IPS-20b (cell line): Measurements from ENCODE around the gene FBXL17.
"Not testable (repeated sequence)": the region's sequence is repeated elsewhere in the genome, so short reads cannot be mapped to it uniquely, and the experiment has no call there.

Experiments used
- H3K27ac ChIP-seq: one replicate; pipeline ENCODE4 v1.5.1; 2013; ENCODE audit warnings: low read length
- H3K27me3 ChIP-seq: 2 replicates; pipeline ENCODE4 v1.6.1; 2013; ENCODE audit warnings: mild to moderate bottlenecking, low read length, inconsistent platforms; ENCODE audit not compliant: insufficient read depth
- H3K36me3 ChIP-seq: 2 replicates; pipeline ENCODE4 v1.6.1; 2013; ENCODE audit warnings: low read depth, mild to moderate bottlenecking, inconsistent platforms, low read length, moderate library complexity; ENCODE audit not compliant: insufficient read depth
- H3K4me1 ChIP-seq: 2 replicates; pipeline ENCODE4 v1.6.1; 2013; ENCODE audit warnings: mild to moderate bottlenecking, control low read depth, inconsistent platforms, low read length, moderate library complexity; ENCODE audit not compliant: insufficient read depth
- H3K4me3 ChIP-seq: 2 replicates; pipeline ENCODE4 v1.5.1; 2013; ENCODE audit warnings: mild to moderate bottlenecking, low read length, inconsistent platforms
- H3K9ac ChIP-seq: 2 replicates; pipeline ENCODE4 v1.6.1; 2013; ENCODE audit warnings: low read depth, mild to moderate bottlenecking, inconsistent platforms, low read length, moderate library complexity
- H3K9me3 ChIP-seq: 2 replicates; pipeline ENCODE4 v1.6.1; 2013; ENCODE audit warnings: mild to moderate bottlenecking, low read depth, low read length, inconsistent platforms; ENCODE audit not compliant: insufficient read depth

FBXL17 gene

DNA sequence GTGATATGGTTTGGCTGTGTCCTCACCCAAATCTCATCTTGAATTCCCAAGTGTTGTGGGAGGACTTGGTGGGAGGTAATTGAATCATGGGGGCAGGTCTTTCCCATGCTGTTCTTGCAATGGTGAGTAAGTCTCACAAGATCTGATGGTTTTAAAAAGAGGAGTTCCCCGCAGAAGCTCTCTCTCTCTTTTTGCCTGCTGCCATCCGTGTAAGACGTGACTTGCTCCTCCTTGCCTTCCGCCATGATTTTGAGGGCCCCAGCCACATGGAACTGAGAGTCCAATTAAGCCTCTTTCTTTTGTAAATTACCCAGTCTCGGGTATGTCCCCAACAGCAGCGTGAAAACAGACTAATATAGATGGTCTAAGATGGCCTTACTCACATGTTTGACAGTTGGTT is 210.1 kb downstream of the FBXL17 start:
- H3K9me3 ChIP-seq: no peaks in the 10 kb centered on the region
- H3K4me3 ChIP-seq: no peak overlapping the region
- no peak overlapping the region for H3K27ac ChIP-seq
- no peaks in the 10 kb centered on the region for H3K4me1 ChIP-seq
- no peaks in the 10 kb centered on the region for H3K27me3 ChIP-seq
- no peak overlapping the region for H3K9ac ChIP-seq
- no peaks in the 10 kb centered on the region for H3K36me3 ChIP-seq

DNA sequence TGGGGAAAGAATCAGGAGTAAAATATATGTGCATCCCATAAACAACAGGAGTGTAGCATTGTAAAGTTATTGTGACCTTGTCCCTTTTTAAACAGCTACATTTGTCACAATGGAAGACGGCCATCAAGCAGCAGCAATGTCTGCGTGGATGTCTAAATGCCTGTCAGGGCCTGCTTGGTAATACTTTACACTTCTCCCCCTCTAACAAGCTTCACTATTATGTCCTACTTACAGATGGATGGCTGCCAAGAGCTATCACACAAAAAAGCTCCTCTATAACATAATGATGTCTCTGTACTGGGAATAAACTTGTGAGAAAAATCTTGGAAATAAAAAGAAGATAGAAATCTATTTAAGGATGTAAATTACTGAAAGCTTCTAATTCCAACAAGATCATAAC is 213.0 kb downstream of the FBXL17 start:
- no peak overlapping the region for H3K27ac ChIP-seq
- no peaks in the 10 kb centered on the region for H3K9me3 ChIP-seq
- no peaks in the 10 kb centered on the region for H3K4me1 ChIP-seq
- no peak overlapping the region for H3K9ac ChIP-seq
- no peak overlapping the region for H3K4me3 ChIP-seq
- H3K27me3 ChIP-seq: no peaks in the 10 kb centered on the region
- H3K36me3 ChIP-seq: no peaks in the 10 kb centered on the region

DNA sequence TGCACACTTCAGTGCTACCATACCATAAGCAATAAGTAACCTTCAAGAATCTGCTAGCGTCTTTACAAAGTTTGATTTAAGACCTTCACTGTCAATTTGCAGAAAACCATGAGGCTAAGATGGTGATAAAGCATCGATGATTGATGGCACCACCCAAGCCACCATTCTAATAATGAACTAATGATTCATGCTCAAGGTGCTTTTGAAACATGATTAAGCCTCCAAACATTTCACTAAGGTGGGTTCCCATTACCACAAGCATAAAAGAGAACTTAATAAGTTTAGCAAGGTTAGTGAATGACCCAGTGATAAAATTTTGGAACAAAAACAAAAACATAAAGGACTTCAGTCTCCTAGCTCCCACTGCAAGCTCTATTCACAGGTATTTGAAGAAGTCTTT is 214.7 kb downstream of the FBXL17 start:
- no peak overlapping the region for H3K4me3 ChIP-seq
- H3K9ac ChIP-seq: no peak overlapping the region
- no peaks in the 10 kb centered on the region for H3K4me1 ChIP-seq
- H3K27me3 ChIP-seq: no peaks in the 10 kb centered on the region
- no peak overlapping the region for H3K27ac ChIP-seq
- H3K36me3 ChIP-seq: no peaks in the 10 kb centered on the region
- H3K9me3 ChIP-seq: no peaks in the 10 kb centered on the region

DNA sequence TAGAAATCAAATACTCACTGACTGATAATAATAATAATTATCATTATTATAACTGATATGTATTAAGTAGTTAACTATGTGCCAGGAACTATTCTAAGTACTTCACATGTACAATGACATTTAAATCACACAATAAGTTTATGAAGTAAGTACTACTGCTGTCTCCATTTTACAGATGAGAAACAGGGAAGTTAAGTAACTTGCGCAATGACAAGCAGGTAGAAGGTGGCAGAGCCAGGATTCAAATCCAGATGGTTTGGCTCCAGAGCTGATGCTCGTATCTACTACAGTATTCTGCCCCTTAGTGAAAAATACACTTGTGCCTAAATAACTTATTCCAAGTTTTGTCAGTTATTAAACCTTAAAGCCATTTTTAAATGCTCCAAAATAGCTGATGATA is 217.3 kb downstream of the FBXL17 start:
- H3K4me1 ChIP-seq: no peaks in the 10 kb centered on the region
- no peak overlapping the region for H3K27ac ChIP-seq
- H3K9me3 ChIP-seq: no peaks in the 10 kb centered on the region
- no peaks in the 10 kb centered on the region for H3K36me3 ChIP-seq
- no peaks in the 10 kb centered on the region for H3K27me3 ChIP-seq
- no peak overlapping the region for H3K9ac ChIP-seq
- H3K4me3 ChIP-seq: no peak overlapping the region

DNA sequence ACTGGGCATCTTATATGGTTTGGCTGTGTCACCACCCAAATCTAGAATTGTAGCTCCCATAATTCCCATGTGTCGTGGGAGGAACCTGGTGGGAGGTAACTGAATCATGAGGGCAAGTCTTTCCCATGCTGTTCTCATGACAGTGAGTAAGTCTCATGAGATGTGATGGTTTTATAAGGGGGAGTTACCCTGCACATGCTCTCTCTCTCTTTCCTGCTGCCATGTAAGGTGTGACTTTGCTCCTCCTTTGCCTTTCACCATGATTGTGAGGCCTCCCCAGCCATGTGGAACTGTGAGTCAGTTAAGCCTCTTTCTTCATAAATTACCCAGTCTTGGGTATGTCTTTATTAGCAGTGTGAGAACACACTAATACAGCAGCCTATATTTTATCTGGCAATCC is 229.0 kb downstream of the FBXL17 start:
- H3K4me3 ChIP-seq, H3K27me3 ChIP-seq, H3K27ac ChIP-seq, H3K9me3 ChIP-seq, H3K9ac ChIP-seq, H3K4me1 ChIP-seq, H3K36me3 ChIP-seq: not testable (repeated sequence)

DNA sequence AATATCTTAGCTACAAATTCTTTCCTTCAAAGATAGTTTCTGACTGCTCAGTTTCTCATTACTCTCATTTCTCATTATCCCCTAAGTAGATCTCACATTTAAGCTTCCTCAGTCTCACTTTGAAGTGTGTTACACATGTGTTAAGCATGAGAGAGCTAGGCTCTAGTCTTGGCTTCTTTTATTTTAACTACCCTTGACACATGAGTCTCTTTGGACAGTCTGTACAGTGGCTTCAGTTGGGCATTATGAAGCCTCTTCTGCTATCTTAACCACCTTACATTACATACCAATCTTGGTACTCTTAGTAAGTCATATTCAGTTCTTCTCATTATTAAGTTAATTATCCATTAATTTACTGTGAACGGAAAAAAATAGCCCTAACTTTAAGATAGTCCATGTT is 232.5 kb downstream of the FBXL17 start:
- H3K9me3 ChIP-seq: no peaks in the 10 kb centered on the region
- no peaks in the 10 kb centered on the region for H3K36me3 ChIP-seq
- no peak overlapping the region for H3K4me3 ChIP-seq
- no peaks in the 10 kb centered on the region for H3K4me1 ChIP-seq
- H3K27me3 ChIP-seq: no peaks in the 10 kb centered on the region
- H3K27ac ChIP-seq: no peak overlapping the region
- no peak overlapping the region for H3K9ac ChIP-seq

DNA sequence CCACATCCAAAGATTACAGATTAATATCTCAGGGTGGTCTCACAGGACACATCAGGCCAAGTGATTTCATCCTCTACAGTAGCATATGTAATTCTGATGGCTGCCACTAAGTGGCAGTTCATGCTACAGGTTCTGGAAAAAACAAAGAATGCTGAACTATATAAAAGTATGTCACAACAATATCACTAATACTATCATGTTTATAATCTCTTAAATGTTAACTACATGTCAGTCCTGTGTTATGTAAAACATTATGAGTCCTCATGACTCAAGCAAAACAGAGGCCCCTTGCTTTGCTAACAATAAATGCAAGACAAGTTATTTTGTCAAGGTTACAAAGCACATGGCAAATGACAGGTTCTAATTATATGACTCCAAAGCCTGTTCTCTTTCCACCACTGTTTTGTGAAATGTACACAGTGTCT is 233.2 kb downstream of the FBXL17 start:
- H3K36me3 ChIP-seq: no peaks in the 10 kb centered on the region
- no peaks in the 10 kb centered on the region for H3K27me3 ChIP-seq
- no peaks in the 10 kb centered on the region for H3K4me1 ChIP-seq
- H3K9me3 ChIP-seq: no peaks in the 10 kb centered on the region
- no peak overlapping the region for H3K27ac ChIP-seq
- no peak overlapping the region for H3K4me3 ChIP-seq
- no peak overlapping the region for H3K9ac ChIP-seq

DNA sequence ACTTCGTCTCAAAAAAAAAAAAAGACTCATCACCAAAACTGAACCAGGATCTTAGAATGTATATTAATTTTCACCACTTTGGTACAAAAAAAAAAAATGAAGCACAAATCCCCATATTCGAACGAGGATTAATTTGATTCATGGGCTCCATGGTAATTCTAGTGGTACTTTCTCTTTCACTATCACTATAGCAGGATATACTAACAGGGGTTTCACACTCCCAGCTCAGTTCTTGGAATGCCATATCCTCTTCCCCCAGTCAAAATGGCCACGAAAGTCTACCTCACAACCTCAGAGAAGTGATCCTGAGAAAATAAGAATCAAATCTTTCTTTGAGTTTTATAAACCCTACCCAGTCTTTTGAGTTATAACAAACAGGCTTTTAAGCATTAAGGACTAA is 235.7 kb downstream of the FBXL17 start:
- H3K27ac ChIP-seq: no peak overlapping the region
- H3K36me3 ChIP-seq: no peaks in the 10 kb centered on the region

DNA sequence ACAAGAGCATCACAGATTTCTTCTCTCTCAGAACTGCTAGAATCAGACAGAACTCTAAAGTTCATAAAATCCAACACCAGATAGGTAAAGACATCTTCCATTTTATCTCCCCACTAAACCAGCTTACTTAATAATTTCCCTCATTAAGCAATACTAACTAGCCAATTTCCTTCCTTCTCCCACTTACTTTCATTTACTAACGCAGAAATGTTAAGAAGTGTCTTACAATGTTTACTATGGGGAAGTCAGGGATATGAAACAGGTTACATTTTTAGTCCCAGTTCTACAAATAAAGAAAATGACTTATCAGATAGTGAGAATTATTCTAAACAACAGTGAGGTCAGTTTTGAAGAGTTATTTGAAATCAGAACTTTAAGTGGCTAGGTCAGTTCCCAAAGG is 236.5 kb downstream of the FBXL17 start:
- Histone ChIP-seq H3K36me3 (no peaks in the 10 kb centered on the region), H3K27me3 (no peaks in the 10 kb centered on the region), H3K27ac (no peak overlapping the region), H3K4me3 (no peak overlapping the region), H3K4me1 (no peaks in the 10 kb centered on the region), H3K9me3 (no peaks in the 10 kb centered on the region), H3K9ac (no peak overlapping the region)

More for the DNA sequence above, 235.7 kb downstream of the FBXL17 start:
- Histone ChIP-seq H3K9me3 (no peaks in the 10 kb centered on the region), H3K4me1 (no peaks in the 10 kb centered on the region), H3K9ac (no peak overlapping the region), H3K4me3 (no peak overlapping the region), H3K27me3 (no peaks in the 10 kb centered on the region)

DNA sequence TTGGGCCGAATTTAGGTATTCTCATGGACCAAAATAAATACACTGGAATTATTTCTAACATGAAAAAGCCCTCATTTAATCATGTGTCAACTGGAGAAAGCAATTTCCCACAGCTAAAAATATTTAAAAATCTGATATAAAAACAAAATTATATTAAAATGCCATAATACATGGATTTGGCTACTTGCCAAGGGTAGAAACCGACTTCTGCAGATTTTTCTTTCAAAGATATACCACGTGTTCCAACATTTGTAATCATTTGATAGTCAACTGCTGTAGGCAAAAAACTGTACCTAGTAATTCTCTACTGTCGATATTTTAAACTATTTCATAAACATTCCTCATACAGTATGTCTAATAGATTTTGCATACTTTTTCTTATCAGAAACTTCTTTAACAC is 237.6 kb downstream of the FBXL17 start:
- H3K27ac ChIP-seq: no peak overlapping the region
- H3K4me3 ChIP-seq: no peak overlapping the region
- no peaks in the 10 kb centered on the region for H3K9me3 ChIP-seq
- H3K36me3 ChIP-seq: no peaks in the 10 kb centered on the region
- H3K4me1 ChIP-seq: no peaks in the 10 kb centered on the region
- no peak overlapping the region for H3K9ac ChIP-seq
- H3K27me3 ChIP-seq: no peaks in the 10 kb centered on the region

DNA sequence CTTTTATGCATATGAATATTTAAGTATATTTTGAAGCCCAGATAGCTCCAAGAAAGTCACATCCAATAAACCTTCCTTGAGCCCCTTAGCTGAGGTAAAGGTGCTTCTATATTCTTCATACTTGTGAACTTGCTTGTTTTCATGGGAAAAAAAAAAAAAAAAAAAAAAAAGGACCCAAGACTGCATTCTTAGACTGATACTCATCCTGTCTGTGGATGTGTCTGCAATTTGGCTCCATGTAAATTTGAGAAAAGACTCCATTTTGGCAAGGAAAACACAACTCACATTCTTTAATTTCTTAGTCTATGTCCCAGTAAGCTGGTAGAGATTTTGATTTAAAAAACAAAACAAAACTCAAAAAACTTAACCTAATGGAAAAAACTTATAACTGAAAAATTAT is 238.3 kb downstream of the FBXL17 start:
- Histone ChIP-seq H3K27ac (no peak overlapping the region), H3K27me3 (no peaks in the 10 kb centered on the region), H3K4me1 (no peaks in the 10 kb centered on the region), H3K4me3 (no peak overlapping the region), H3K9me3 (no peaks in the 10 kb centered on the region), H3K9ac (no peak overlapping the region), H3K36me3 (no peaks in the 10 kb centered on the region)

DNA sequence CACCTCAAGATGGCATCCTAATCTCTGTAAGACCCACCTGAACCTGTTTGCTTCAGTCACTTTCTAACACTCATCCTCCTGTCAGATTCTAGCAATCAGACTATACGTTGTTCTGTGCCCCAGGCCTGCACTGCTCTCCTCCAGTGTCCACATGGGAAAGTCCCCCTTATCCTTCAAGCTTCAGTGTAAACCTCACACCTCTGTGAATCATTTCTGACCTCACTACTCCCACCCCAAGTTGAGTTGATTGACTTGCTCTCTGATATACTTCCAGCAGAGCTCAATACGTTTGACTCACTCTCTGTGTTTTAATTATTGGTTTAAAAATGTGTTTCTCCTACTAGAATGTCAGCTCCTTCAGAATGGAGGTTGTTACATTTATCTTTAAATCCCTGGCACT is 240.2 kb downstream of the FBXL17 start:
- no peaks in the 10 kb centered on the region for H3K27me3 ChIP-seq
- H3K9me3 ChIP-seq: no peaks in the 10 kb centered on the region
- no peak overlapping the region for H3K27ac ChIP-seq
- no peaks in the 10 kb centered on the region for H3K36me3 ChIP-seq
- H3K9ac ChIP-seq: no peak overlapping the region
- H3K4me3 ChIP-seq: no peak overlapping the region
- no peaks in the 10 kb centered on the region for H3K4me1 ChIP-seq

DNA sequence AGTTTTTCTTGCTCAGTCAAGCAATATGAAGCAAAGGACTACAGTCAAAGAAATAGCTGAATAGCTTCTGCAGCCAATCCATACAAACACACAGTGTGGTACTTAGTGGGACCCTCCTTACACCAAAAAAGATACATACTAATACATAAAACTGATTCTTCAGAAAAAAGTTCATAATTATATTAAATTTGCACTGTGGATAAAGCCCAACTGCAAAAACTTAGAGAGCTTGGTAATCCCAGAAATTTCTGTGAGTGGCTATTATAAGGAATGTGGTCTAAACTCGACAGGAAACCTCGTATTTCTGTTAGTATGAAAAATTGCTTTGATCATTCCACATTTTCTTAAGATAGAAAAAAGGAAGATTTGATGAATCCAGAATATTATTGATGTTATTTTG is 245.4 kb downstream of the FBXL17 start:
- Histone ChIP-seq H3K4me1 (peaks cover 4% of the 10 kb centered on the region; the same call in 1 of the 2 replicates), H3K9me3 (no peaks in the 10 kb centered on the region), H3K36me3 (no peaks in the 10 kb centered on the region), H3K4me3 (no peak overlapping the region), H3K9ac (no peak overlapping the region), H3K27me3 (no peaks in the 10 kb centered on the region), H3K27ac (no peak overlapping the region)
